ENCODE data around the gene BBOF1.

BBOF1 gene

DNA sequence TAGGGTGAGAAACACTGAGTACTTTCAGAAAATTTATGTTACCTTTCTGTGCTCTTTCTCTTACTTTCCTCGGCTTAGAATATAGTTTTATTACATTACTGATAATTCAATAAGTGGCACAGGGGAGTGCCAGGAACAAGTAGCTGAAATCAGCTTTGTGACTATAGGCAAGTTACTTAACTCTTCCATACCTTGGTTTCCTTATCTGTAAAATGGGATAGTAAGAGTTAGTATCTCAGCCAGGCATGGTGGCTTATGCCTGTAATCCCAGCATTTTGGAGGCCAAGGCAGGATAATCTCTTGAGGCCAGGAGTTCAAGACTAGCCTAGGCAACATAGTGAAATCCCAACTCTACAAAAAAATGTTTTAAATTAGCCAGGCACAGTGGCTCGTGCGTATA is 15.4 kb downstream of the BBOF1 start:
- no peak for DNase-seq

DNA sequence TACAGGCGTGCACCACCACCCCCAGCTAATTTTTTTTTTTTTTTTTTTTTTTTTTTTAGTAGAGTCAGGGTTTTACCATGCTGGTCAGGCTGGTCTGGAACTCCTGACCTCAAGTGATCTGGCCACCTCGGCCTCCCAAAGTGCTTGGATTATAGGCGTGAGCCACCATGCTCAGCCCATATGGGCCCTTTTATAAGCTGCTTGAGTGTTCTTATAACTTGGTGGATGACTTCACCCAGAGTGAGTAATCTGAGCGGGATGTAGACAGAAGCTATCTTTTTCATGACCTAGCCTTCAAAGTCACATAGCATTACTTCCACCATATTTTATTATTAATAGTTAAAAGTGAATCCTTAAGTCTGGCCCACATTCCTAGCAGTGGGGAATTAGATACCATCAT is 16.4 kb downstream of the BBOF1 start:
- no peak for DNase-seq

DNA sequence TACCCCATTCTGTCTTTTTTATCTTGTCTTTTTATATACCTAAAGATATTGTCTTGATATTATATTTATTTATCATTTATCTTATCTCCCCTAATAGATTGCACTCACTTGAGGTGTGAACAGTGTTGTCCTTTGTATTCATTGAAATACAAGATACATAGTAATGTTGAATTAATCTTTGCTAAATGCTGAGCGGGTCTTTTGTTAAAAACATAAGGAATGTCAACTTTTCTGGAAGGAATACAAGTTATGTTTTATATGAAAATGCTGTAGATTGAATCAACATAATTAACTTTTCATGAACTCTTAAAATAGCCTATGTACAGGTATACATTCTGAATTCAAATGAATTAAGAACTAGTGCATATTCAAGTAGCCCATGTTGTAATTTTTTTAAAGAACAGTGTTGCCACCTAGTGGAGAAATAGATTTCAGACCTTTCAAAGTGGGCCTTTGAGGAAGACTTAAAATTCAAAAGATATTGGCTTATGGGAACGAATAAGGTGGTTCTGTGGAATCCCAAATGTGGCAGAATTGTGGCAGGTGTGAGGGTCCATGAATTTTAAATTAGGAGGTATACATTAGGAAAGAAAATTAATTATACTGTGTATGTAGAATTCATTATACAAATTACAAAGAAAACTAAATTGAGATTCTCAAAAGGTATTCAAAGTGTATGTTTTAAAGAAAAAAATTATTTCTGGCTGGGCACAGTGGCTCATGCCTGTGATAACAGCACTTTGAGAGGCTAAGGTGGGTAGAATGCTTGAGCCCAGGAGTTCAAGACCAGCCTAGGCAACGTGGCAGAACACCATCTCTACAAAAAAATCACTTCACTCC is 19.1 kb downstream of the BBOF1 start:
- peak; percentile 32 for DNase-seq

DNA sequence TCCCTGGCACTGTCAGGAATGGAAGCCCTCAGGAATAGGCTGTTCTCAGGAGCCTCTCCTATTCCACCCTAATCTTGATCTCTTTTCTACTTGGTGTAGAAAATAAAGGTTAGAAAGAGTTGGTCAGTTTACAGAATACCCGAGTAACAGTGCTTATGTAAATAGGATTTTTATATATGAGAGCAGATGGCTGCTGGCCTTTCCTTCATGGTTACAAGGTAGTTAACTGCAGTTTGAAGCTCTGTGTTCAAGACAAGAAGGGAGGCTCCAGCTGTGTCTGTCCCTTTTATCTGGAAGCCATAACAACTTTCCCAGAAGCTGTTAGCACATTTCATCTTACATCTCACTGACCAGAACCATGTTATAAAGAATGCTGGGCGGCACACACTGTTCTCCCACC is 23.1 kb downstream of the BBOF1 start:
- no peak for DNase-seq

DNA sequence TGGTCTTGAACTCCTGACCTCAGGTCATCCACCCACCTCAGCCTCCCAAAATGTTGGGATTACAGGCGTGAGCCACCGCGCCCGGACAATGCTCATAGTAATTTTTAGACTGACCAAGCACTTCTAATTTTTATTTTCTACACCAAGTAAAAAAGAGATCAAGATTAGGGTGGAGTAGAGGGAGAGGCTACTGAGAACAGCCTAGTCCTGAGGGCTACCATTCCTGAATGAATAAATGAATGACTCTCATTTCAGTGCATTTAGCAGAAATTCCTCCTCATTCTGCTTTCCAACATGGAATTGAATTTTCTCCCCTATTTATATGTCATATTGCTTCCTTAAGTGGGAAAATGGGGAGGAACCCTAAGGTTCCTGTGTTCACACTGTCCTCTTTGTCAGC is 26.4 kb downstream of the BBOF1 start:
- no peak for DNase-seq

DNA sequence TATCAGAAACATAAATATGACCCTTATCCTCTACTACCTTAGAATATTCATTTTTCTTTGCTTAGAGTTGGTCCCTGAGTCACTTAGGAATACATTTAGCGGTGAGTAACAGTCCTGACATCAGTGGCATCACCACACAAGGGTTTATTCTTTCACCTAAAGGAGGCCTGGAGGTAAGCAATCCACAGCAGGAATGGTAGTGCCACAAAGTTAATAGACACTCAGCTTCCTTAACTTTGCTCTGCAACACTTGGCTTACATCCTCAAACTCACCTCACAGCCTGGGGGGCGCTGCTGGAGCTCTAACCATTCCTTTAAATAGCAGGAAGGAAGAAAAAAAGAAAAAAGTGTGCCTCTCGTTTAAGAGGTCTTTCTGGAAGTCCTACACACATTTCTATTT is 29.1 kb downstream of the BBOF1 start:
- DNase-seq = no peak

DNA sequence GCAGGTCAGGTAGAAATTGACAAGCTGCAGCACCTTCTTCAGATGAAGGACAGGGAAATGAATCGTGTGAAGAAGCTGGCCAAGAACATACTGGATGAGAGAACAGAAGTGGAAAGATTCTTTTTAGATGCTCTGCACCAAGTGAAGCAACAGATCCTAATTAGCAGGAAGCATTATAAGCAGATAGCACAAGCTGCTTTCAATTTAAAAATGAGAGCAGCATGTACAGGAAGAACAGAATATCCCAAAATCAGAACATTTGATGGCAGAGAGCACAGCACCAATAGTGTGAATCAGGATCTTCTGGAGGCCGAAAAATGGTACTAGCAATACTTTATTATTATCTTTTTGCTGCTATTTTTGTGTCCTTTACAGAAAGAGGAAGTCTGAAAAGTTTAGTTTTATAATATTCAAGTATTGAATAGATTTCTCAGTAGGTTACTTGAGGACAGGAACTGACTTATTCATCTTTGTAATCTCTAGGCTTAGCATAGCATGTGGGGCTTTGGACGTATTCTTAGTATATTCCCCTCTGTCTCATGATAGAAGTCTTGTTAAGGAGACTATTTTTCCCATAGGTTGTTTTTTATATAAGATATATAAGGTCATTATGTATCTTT is 30.8 kb downstream of the BBOF1 start:
- DNase-seq = no peak

DNA sequence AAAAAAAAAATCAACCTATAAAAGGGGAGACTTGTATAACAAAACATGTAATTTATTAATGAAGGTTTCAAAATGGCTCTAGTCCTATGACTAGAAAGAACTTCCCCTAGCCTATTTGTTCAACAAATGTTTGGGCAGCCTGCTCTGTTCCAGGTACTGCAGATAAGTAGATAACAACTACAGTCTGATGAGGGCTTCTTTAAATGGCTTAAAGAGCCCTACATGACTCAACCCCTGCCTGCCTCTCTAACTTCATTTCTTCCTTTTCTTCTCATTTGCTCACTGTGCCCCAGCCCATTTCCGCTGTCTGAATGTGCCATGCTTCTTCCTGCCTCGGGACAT is 43.6 kb downstream of the BBOF1 start:
- DNase-seq = no peak

DNA sequence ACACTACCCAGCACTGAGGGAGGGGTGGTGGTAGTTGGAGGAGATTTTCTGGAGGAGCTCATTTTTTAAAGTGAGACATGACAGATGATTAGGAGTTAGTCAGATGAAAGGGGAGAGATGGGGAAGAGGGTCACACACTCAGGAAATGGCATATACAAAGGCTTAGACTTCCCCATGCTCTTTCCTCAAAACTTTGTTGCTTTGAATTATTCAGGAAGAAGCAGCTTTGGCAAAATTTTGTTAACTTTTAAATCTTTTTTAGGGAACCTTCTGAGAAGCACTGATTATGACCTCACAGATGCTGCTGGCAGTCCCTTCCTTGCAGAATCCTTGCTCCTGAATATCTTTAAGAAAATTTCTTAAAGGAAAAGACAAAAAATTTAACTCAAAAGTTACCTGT is 45.3 kb downstream of the BBOF1 start:
- no peak for DNase-seq

DNA sequence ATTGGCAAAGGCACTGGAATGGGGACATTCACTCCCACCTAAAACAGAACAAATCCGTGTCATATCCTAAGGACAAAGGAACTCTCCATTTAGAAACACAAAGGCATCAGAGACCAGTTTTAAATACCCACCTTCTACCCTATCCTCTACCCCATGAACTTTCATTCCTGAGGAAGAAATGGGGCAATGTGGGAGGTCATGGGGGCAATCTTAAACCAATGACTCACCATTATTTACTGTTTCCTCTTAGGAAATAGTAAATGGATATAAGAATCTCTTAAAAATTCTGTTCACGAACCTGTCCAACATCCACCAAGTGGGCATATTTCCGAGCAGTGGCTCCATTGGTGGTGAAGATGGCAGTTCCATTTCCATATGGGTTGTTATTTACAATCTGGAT is 45.7 kb downstream of the BBOF1 start:
- DNase-seq = no peak

DNA sequence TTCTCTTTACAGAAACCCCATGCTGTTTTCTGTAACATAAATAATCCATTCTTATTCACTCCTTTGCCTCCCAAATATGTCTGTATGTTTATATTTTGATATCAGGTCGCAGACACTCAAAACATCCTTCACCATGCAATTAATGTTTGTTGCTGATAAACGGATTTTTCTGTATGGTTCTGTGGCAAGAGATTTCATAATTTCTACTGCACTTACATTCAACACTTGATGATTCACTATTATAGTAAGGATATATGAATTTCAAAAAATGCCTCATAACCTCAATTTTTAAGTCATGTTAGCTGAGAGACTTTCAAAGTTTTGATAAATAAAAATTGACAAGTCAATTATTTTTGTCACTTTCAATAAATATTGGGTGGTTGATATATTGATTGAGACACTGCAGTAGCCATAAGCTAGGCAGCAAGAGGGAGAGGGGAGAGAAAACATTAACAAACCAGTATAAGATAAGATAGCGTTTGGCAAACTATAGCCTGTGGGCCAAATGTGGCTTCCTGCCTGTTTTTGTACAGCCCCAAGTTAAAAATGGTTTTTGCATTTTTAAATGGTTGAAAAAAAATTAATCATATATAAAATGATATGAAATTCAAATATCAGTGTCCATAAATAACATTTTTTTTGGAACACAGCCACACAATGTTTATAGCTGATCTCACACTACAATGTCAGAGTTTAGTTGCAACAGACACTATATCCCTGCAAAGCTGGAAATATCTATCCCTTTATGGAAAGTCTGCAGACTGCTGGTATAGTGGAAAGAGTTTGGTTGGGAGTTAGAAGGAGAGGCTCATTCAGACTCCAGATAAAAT is 46.8 kb downstream of the BBOF1 start:
- DNase-seq = no peak

DNA sequence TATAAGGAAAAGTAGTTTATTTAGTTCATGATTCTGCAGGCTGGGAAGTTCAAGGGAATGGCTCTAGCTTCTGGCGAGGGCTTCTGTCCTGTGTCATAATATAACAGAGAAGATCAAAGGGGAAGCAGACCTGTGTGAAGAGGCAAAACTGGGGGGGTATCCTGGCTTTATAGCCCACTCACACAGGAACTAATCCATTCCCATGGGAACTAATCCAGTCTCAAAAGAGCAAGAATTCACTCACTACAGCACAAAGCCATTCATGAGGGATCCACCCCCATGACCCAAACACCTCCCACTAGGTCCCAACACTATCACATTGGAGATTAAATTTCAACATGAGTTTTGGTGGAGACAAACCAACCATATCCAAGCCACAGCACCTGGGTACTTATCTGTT is 58.3 kb downstream of the BBOF1 start:
- DNase-seq = no peak

DNA sequence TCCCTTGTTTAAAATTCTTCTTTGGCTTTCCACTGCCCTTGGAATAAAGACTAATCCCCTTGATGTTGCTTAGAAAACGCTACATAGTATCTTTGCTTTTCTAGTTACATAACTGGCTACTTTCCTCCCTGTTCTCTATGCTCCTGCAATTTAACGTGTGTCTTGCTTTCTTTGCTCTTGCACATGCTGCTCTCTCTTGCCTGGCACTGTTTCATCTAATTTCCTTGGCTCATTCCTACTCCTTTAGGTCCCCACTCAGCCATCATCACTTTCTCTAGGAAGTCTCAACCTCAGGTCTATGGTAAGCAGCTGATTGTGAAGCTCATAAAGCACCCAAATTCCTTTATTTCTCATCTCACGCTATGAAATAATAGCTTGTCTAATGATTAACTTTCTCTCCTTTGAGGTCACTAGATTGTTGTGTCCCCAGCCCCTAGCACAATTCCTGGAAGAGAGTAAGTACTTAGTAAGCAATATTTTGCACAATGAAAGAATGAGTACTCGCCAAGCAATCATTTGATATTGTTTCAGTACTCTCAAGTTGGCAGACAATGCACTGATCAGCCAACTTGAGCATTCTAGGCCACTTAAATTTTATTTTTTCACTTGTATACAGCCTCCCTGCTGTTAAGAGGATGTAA is 61.8 kb downstream of the BBOF1 start:
- DNase-seq = no peak

DNA sequence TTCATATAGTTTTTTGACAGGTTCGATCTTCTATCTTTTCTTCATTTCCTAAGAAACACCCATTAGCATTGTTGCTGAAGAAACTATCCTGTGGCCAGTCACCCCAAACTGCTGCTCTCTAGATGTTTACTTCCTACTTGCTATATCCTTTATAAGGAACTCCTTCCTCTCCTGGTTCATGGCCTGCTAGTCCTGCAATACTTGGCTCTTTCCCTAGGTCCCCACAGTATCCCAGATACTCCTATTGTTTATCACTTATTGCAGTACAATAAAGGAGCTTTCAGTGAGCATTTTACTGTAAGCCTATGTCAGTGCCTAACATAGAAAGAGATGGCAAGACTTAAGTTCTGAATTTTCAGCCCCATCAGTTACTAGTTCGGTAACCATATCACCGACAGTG is 62.3 kb downstream of the BBOF1 start:
- DNase-seq = no peak

DNA sequence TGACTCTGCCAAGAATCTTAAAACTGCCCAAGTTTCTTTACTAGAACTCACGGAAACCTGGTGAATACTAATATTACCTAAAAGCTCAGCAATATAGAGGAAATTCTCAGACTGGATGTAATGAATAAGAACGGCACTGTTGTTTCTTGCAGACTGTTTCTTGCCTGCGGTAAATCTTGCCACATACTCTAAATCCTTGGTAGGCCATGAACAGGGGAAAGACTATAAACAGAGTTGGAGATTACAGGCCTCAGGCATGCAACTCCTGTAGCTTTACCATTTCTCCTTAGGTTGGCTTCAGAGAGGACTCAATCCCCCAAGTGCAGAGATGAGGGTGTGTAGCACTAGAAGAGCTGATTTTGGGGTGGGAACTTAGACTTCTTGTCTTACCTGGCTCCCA is 64.0 kb downstream of the BBOF1 start:
- DNase-seq = no peak

DNA sequence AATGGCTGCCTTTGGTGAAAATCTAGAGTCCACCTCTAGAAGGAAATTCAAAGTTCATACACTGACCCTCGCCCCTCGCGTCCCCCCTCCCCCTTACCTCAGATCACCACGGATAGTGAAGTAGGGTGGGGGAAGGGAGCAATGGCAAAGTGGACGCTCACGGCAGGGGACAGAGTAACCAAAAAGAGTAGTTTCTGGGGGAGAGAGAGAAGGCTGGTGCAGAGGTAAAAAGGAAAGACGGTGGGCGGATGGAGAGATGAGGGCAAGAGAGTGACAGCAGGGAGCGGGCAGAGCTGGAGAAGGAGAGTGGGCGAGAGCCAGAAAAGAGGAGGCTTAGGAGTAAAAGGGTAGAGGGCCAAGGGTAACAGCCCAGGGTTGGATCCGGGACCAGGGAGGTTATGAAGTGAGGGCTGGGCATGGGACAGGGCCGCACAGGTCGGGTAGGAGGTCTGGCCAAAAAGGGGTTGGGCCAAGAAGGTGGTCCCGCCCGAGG is 64.7 kb downstream of the BBOF1 start:
- no peak for DNase-seq

DNA sequence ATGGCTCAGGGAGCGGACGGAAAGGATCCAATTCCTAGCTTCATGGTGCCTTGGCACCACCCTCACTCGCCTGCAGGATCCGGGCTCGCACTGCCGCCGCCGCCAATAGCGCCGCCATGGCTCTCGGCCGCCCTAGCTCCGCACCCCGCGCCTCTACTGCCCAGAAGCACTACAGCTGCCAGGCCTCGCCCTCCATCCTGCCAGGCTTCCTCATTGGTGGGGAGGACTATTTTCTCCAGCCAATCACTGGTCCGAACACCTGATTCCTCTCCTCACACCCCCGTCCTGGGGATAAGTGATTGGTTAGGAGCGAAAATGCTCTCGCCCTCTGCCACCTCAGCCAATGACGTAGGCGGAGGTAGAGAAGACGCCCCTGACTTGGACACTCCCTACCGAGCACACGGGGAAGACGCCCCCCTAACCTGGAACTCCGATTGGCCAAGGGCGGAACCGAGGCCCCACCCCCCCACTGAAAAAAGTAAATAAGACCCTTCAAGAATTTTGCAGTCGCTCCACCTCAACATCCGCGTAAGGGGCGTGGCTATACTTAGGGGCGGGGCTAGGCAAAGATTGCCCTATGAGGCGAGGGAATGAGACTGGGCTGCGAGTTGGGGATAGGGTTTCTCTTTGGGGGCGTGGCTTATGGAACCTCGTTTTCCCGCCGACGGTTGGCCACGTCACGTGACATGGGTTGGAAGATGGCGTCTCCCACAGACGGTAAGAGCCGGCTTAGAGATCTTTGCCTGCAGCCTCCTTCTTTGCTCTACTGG is 65.3 kb downstream of the BBOF1 start, which contains the start of the genes ALDH6A1 and LIN52:
Gene ALDH6A1 (minus strand): TSS at position 177 of the 770 bp plus-strand sequence. CDS start 59 bp downstream, at position 118.
Gene LIN52 (plus strand): TSS at position 680 of the 770 bp plus-strand sequence. CDS start 19 bp downstream, at position 699.
- peak; percentile 99 for DNase-seq

DNA sequence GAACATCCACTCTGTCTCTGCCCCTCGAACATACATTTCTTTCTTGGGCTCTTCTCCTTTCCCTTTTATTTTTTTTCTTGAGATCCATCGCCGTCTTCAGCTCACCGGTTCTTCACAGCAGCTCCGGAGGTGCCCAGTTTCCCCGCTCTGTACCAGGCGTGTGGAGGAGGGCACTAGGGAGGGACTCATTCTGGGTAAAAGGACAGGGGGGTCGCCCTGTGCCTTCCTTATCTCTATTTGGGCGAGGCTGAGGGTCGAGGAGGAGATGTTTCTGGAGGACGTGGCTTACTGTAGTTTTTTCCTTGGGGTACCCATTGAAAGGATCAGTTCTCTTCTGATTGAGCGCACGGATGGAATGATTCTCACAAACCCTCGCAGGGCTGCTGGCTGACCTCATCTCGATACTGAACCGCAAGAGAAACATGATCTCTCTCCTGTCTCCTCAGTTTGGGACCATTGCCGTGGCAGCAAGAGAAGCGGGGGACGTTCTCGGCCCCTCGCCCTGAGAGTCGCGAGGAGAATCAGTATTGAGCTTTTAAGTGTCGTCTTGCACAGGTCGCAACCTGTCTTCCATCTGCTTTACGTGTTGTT is 66.0 kb downstream of the BBOF1 start:
- DNase-seq = peak; percentile 46

DNA sequence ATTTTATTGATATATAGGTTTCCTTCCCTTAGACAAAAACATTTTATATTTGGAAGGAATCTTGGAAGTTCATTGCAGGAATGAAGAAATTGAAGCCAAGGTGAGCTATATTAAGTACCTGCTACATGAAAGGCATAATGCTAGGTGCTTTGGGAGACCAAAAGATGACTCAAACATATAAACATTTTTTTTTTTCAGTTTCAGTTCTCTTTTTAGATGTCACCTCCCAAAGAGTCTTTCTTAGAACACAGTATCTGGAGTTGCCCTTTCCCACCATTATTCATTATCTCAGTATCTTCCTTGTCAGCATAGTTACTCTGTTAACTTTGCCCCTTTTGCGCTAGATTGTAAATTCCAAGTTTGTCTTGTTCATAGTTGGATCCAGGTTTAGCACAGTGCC is 66.7 kb downstream of the BBOF1 start:
- no peak for DNase-seq

DNA sequence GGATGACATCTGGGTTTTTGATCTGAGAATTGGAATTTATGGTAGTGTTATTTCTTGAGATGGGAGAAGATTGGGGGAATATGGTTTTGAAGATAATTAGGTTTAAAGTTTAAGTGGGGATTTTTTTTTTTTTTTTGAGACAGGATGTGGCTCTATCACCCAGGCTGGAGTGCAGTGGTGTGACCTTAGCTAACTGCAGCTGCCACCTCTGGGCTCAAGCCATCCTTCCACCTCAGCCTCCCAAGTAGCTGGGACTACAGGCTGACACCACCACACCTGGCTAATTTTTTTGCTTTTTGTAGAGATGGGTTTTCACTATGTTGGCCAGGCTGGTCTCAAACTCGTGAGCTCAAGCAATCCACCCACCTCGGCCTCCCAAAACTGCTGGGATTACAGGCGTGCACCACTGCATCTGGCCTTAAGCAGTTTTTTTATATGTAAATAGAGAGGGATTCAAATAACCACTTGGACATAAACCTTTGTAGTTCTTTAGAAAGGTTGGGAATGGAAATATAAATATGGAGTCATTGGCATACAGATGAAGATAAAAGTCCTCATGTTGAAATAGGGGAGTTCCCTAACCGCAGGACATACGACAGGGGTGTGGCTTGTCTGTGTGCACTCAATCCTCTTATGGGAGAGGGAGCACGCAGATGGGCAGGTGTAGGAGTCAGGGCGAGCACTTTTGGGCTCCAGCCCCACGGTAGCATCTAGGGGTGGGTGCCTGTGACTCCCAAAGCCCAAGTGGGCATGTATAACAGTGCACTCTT is 70.3 kb downstream of the BBOF1 start:
- no peak for DNase-seq

DNA sequence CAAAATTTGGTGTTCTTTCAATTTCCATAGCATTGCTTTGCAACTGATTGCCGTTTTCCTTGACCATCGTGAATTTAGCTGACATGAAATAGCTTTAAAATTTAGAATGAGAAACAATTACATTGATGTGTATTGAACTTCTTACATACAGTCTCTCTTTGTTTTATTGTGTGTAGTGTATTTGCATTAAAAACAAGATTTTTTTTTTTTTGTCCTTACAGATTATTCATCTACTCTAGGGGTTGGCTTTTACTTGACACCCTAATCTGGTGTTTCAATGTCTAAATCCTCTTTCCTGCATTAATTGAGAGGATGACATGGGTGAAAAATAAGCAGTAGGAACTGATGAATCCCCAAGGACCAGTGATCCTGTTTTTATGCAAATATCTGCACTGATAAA is 86.2 kb downstream of the BBOF1 start:
- no peak for DNase-seq

Measured in DMS 273 treated with DMSO at 0.1 percent for 48 hours (cell line).